Measurements from ENCODE around the gene MTMR2.
"Not testable (repeated sequence)": the region's sequence is repeated elsewhere in the genome, so short reads cannot be mapped to it uniquely, and the experiment has no call there.

The MTMR2 gene

DNA sequence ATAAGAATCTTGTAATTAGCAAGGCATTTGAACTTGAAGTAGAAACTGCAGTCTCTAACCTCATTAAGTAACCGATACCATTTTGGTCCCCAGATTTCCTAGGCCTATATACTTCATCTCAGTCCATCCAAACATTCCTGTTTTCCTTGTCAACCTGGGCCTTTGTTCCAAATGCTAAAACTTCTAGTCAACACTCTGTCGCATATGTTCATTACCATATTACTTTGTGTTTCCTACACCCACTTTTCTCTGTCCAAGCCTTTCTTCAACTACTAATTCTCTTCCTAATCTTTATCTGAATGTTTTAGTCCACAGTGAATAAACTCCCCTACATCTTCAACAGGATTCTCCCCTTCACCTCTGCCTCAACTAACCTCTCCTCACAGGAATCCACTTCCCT lies 31.4 kb downstream of the MTMR2 start:
- FAIRE-seq (no peak), DNase-seq (ENCODE audit: insufficient read length, low spot score) (no peak)
- TF ChIP-seq SPI1 (IDR thresholded peaks at IDR 0.05; ENCODE audit: low read depth, low read length) = no peak
- no peak for TF ChIP-seq POLR2AphosphoS5 (IDR thresholded peaks at IDR 0.05; ENCODE audit: low read depth, low read length)
- no peak for TF ChIP-seq TAF1 (IDR thresholded peaks at IDR 0.05; ENCODE audit: low read depth, low read length)
- TF ChIP-seq PAX5 (IDR thresholded peaks at IDR 0.05; ENCODE audit: insufficient read depth, low read length, severe bottlenecking) = no peak
- no peak for TF ChIP-seq POLR2A (IDR thresholded peaks at IDR 0.05; ENCODE audit: low read depth, low read length)
- TF ChIP-seq POU2F2 (IDR thresholded peaks at IDR 0.05; ENCODE audit: low read depth, low read length) = no peak

DNA sequence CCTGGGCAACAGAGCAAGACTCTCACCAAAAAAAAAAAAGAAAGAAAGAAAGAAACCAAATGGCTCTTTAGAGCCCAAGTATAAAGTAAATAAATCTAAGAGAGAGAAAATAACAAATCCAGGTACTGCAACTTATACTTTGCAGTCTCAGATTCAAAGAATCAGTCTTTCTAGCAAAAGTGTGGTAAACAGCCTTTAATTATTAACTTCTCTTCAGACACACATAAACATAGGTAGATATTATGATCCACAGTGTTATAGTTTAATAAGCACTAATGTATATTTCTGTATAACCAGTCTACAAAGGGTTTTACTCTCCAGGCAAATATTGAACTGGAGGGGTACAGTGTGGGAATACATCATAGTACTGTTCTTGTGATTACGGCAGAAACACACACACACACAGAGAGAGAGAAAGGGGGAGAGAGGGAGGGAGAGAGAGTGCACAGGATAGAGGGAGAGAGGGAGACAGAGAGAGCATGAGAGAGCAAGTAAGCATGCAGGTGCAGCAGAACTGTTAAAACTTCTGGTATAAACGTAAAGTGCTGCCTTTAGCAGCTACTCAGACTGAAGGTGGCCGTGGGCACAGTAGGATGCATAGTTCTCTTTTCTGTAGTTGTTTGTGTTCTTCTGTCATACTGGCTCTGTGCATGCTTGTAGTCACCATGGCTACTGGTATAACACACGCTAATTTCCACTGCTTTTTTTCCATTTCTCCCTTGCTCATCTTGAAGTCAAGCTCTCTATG lies 32.3 kb downstream of the MTMR2 start:
- no peak for FAIRE-seq
- TF ChIP-seq PAX5 (IDR thresholded peaks at IDR 0.05; ENCODE audit: insufficient read depth, low read length, severe bottlenecking) (no peak), POLR2A (IDR thresholded peaks at IDR 0.05; ENCODE audit: low read depth, low read length) (no peak), POLR2AphosphoS5 (IDR thresholded peaks at IDR 0.05; ENCODE audit: low read depth, low read length) (no peak), TAF1 (IDR thresholded peaks at IDR 0.05; ENCODE audit: low read depth, low read length) (no peak), SPI1 (IDR thresholded peaks at IDR 0.05; ENCODE audit: low read depth, low read length) (no peak)
- no peak for DNase-seq (ENCODE audit: insufficient read length, low spot score)

DNA sequence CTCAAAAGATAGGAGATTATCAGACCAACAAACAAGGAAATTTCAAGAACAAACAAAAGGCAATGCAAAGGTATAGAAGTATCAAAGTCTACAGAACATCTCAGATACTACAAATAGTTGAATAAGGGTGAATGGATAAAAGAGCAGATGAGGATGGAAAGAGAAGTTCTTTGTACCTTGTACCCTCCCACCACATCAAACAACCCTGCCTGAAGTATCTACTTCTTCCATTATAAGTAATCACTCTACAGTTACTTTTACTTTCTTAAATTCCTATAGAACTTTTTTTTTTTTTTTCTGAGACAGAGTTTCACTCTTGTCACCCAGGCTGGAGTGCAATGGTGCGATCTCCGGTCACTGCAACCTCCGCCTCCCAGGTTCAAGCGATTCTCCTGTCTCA lies 35.1 kb downstream of the MTMR2 start:
- FAIRE-seq (no peak), DNase-seq (ENCODE audit: insufficient read length, low spot score) (no peak)
- TF ChIP-seq TAF1 (IDR thresholded peaks at IDR 0.05; ENCODE audit: low read depth, low read length) = no peak
- TF ChIP-seq POLR2A (IDR thresholded peaks at IDR 0.05; ENCODE audit: low read depth, low read length) = no peak
- TF ChIP-seq POU2F2 (IDR thresholded peaks at IDR 0.05; ENCODE audit: low read depth, low read length) = no peak
- TF ChIP-seq PAX5 (IDR thresholded peaks at IDR 0.05; ENCODE audit: insufficient read depth, low read length, severe bottlenecking) = no peak
- TF ChIP-seq SPI1 (IDR thresholded peaks at IDR 0.05; ENCODE audit: low read depth, low read length) = no peak
- TF ChIP-seq POLR2AphosphoS5 (IDR thresholded peaks at IDR 0.05; ENCODE audit: low read depth, low read length) = no peak

DNA sequence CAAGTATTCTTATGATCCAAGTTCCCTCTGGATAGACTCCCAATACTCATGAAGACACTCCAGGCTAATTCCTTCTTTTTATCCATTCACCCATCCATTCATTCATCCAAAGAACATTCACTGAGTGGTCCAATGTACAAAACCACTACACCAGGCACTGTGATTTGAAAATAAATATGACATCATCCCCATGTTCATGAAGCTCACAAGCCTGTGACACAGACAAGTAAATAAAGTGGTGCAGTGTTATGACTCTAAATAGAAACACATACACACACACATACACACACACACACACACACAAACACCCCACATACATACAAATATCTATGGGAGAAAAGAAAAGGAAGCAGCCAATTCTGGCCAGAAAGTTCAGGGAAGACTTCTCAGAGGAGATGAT lies 35.5 kb downstream of the MTMR2 start:
- no peak for FAIRE-seq
- no peak for TF ChIP-seq PAX5 (IDR thresholded peaks at IDR 0.05; ENCODE audit: insufficient read depth, low read length, severe bottlenecking)
- TF ChIP-seq POLR2AphosphoS5 (IDR thresholded peaks at IDR 0.05; ENCODE audit: low read depth, low read length) = no peak
- no peak for TF ChIP-seq SPI1 (IDR thresholded peaks at IDR 0.05; ENCODE audit: low read depth, low read length)
- no peak for TF ChIP-seq POU2F2 (IDR thresholded peaks at IDR 0.05; ENCODE audit: low read depth, low read length)
- no peak for TF ChIP-seq POLR2A (IDR thresholded peaks at IDR 0.05; ENCODE audit: low read depth, low read length)
- no peak for TF ChIP-seq TAF1 (IDR thresholded peaks at IDR 0.05; ENCODE audit: low read depth, low read length)
- no peak for DNase-seq (ENCODE audit: insufficient read length, low spot score)

DNA sequence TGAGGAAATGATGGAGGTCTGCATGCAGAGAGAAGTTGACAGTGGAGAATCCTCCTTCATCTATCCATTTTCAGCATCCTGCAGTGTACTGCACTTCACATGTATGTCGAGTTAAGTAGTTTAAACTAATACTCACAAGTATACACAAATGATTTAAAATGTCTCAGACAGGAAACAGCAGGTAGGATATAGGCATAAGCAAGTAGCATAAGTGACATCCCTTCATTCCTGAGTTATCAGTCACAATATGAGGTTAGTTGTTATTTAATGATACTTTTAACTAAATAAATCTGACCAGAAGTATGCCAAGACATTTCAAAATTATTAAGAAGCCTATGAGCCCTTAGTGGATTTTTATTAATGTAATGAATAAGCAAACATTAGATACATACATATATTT lies 37.4 kb downstream of the MTMR2 start:
- TF ChIP-seq POU2F2 (IDR thresholded peaks at IDR 0.05; ENCODE audit: low read depth, low read length) (no peak), TAF1 (IDR thresholded peaks at IDR 0.05; ENCODE audit: low read depth, low read length) (no peak), POLR2A (IDR thresholded peaks at IDR 0.05; ENCODE audit: low read depth, low read length) (no peak), PAX5 (IDR thresholded peaks at IDR 0.05; ENCODE audit: insufficient read depth, low read length, severe bottlenecking) (no peak), SPI1 (IDR thresholded peaks at IDR 0.05; ENCODE audit: low read depth, low read length) (no peak), POLR2AphosphoS5 (IDR thresholded peaks at IDR 0.05; ENCODE audit: low read depth, low read length) (no peak)
- DNase-seq (ENCODE audit: insufficient read length, low spot score) (no peak), FAIRE-seq (no peak)

DNA sequence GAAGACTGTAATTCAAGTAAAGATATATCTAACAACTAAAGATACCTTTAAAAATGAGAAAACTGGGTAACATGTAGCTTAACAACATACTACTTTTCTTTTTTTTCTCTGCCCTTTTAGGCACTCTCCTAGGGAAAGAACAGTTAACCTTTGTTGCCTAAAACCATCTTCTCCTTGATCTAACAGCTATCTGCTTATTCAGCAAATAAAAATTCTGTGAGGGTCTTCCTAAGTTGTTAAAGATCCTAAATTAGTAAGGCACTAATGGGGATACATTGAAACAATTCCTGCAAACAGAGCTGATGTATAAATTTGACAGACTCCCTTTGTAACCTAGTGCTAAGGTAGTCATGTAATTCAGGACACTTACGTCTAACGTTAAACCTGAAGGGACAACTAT lies 39.1 kb downstream of the MTMR2 start:
- FAIRE-seq (no peak), DNase-seq (ENCODE audit: insufficient read length, low spot score) (no peak)
- no peak for TF ChIP-seq SPI1 (IDR thresholded peaks at IDR 0.05; ENCODE audit: low read depth, low read length)
- TF ChIP-seq POLR2A (IDR thresholded peaks at IDR 0.05; ENCODE audit: low read depth, low read length) = no peak
- no peak for TF ChIP-seq TAF1 (IDR thresholded peaks at IDR 0.05; ENCODE audit: low read depth, low read length)
- TF ChIP-seq POU2F2 (IDR thresholded peaks at IDR 0.05; ENCODE audit: low read depth, low read length) = no peak
- no peak for TF ChIP-seq PAX5 (IDR thresholded peaks at IDR 0.05; ENCODE audit: insufficient read depth, low read length, severe bottlenecking)
- no peak for TF ChIP-seq POLR2AphosphoS5 (IDR thresholded peaks at IDR 0.05; ENCODE audit: low read depth, low read length)

DNA sequence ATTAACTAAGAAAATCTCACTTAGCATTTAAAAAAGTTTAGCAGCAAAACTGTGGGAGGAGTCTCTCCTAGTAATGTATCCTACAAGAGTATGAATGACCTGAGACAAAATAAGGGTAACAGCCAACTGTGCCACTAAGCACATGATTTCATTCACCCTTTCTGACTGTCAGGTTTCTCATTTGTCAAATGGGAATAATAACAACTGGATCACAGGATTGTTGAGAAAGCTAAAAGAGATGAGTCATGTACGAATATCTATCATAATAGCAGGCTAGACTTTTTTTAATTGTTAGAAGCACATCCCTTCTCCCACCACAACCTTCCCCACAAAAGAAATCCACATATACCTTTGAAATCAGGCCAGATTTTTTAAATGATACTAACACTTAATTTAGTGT lies 39.5 kb downstream of the MTMR2 start:
- FAIRE-seq = no peak
- TF ChIP-seq POU2F2 (IDR thresholded peaks at IDR 0.05; ENCODE audit: low read depth, low read length) = no peak
- no peak for TF ChIP-seq SPI1 (IDR thresholded peaks at IDR 0.05; ENCODE audit: low read depth, low read length)
- no peak for TF ChIP-seq POLR2A (IDR thresholded peaks at IDR 0.05; ENCODE audit: low read depth, low read length)
- TF ChIP-seq PAX5 (IDR thresholded peaks at IDR 0.05; ENCODE audit: insufficient read depth, low read length, severe bottlenecking) = no peak
- TF ChIP-seq POLR2AphosphoS5 (IDR thresholded peaks at IDR 0.05; ENCODE audit: low read depth, low read length) = no peak
- TF ChIP-seq TAF1 (IDR thresholded peaks at IDR 0.05; ENCODE audit: low read depth, low read length) = no peak
- DNase-seq (ENCODE audit: insufficient read length, low spot score) = no peak

DNA sequence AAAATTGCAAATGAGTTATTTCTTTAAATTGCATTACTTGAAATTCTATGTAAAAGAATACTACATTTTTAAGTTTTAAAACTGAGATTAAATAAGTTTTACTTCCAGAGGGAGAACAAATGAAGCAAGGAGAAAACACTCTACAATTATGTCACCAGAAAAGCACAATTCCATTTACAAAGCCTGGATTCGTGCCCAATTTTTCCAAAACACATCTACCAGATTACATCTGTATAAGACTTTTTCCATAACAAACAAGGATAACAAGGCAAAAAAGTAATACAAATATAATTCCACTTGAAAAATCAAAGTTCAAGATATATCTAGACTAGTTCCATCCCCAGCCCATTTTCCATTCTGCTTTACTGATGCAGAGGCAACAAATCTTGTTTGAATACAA lies 40.5 kb downstream of the MTMR2 start:
- no peak for FAIRE-seq
- TF ChIP-seq POU2F2 (IDR thresholded peaks at IDR 0.05; ENCODE audit: low read depth, low read length) = no peak
- TF ChIP-seq POLR2AphosphoS5 (IDR thresholded peaks at IDR 0.05; ENCODE audit: low read depth, low read length) = no peak
- no peak for TF ChIP-seq PAX5 (IDR thresholded peaks at IDR 0.05; ENCODE audit: insufficient read depth, low read length, severe bottlenecking)
- no peak for TF ChIP-seq SPI1 (IDR thresholded peaks at IDR 0.05; ENCODE audit: low read depth, low read length)
- no peak for TF ChIP-seq POLR2A (IDR thresholded peaks at IDR 0.05; ENCODE audit: low read depth, low read length)
- no peak for TF ChIP-seq TAF1 (IDR thresholded peaks at IDR 0.05; ENCODE audit: low read depth, low read length)
- no peak for DNase-seq (ENCODE audit: insufficient read length, low spot score)

DNA sequence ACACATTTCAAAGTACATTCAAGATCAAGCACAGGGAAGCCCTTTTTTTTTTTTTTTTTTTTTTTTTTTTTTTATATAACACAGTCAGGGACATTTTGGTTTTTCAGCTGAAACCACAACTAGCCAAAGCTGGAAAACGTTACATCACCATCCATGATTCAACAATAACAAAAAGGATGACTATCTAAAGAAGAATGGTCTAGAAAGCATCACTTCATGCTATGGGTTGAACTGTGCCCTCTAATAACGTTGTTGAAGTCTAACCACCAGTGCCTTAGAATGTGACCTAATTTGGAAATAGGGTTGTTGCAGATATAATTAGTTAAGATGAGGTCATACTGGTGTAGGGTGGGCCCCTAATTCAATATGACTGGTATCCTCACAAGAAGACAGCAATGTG lies 46.6 kb downstream of the MTMR2 start:
- DNase-seq (ENCODE audit: insufficient read length, low spot score) (no peak), FAIRE-seq (no peak)
- TF ChIP-seq SPI1 (IDR thresholded peaks at IDR 0.05; ENCODE audit: low read depth, low read length) = no peak
- no peak for TF ChIP-seq POU2F2 (IDR thresholded peaks at IDR 0.05; ENCODE audit: low read depth, low read length)
- TF ChIP-seq TAF1 (IDR thresholded peaks at IDR 0.05; ENCODE audit: low read depth, low read length) = no peak
- no peak for TF ChIP-seq POLR2AphosphoS5 (IDR thresholded peaks at IDR 0.05; ENCODE audit: low read depth, low read length)
- TF ChIP-seq PAX5 (IDR thresholded peaks at IDR 0.05; ENCODE audit: insufficient read depth, low read length, severe bottlenecking) = no peak

DNA sequence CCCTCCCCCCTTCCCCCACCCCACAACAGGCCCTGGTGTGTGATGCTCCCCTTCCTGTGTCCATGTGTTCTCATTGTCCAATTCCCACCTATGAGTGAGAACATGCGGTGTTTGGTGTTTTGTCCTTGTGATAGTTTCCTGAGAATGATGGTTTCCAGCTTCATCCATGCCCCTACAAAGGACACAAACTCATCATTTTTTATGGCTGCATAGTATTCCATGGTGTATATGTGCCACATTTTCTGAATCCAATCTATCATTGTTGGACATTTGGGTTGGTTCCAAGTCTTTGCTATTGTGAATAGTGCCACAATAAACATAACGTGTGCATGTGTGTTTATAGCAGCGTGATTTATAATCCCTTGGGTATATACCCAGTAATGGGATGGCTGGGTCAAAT lies 53.0 kb downstream of the MTMR2 start:
- DNase-seq (ENCODE audit: insufficient read length, low spot score); FAIRE-seq: not testable (repeated sequence)
